Kasumi-1 (cell line): ENCODE measurements around the gene TBCE.

Experiments
- DNase-seq, 2 experiments: peaks; one replicate each; lab custom pipeline; 2025; lab: John Stamatoyannopoulos, UW

The TBCE gene, protein sequence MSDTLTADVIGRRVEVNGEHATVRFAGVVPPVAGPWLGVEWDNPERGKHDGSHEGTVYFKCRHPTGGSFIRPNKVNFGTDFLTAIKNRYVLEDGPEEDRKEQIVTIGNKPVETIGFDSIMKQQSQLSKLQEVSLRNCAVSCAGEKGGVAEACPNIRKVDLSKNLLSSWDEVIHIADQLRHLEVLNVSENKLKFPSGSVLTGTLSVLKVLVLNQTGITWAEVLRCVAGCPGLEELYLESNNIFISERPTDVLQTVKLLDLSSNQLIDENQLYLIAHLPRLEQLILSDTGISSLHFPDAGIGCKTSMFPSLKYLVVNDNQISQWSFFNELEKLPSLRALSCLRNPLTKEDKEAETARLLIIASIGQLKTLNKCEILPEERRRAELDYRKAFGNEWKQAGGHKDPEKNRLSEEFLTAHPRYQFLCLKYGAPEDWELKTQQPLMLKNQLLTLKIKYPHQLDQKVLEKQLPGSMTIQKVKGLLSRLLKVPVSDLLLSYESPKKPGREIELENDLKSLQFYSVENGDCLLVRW

GRCh38 chr1:235367000-235367908, at the start of gene TBCE:
Gene TBCE, plus strand, starts transcription at chr1:235367427. Its CDS starts 12,623 bp downstream, at chr1:235380050.
- peak; percentile 96 to 97 for DNase-seq

DNA sequence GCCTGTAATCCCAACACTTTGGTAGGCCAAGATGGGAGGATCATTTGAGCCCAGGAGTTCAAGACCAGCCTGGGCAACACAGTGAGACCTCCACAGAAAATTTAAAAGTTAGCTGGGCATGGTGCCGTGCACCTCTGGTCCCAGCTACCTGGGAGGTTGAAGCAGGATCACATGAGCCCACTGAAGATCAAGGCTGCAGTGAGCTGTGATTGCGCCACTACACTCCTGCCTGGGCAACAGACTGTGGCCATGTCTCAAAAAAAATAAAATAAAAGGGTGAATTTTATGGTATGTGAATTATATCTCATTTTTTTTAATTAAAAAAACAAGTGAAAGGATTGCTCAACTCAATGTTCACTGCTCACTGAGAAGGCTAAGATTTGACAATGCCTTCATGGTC, 48.0 kb upstream of the TBCE start:
- DNase-seq = no peak

- DNase-seq = no peak
Observed at GRCh38 chr1:235320521-235321179, 46.6 kb upstream of the TBCE start.

DNA sequence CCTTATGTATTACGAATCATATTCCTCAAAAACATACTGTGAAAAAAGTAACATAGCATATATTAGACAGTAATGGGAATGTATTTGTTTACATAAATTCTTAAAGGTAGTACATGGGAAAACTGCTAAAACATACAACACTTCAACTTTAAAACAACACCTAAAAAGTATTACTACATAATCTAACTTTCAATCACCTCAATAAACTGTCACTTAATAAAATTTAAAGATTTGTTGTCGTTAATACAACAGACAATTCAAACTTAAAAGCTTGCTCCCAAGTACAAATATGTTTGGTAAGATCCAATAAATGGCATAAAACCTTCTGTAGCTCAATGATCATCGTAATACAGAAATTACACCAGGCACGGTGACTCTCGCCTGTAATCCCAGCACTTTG, 42.9 kb upstream of the TBCE start:
- no peak for DNase-seq

DNA sequence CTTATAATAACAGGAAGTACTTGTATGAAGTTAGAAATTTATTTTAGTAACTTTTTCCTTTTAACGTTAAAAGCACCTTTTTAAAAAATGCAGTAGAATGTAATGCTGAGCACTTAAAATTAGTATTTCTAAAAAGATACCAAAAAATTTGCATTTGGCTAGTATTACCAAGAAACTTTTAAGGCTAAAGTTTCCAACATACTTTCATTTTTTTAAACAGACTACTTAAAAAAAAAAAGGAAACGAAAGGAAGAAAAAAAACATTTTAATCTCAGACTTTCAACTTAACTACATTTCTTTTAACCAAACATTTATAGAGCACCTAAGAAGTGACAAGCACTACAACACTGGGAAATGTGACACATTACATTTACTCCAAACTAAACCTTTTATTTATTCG, 42.1 kb upstream of the TBCE start:
- DNase-seq = no peak

- no peak for DNase-seq
Observed at GRCh38 chr1:235325854-235326253, 41.4 kb upstream of the TBCE start.

DNA sequence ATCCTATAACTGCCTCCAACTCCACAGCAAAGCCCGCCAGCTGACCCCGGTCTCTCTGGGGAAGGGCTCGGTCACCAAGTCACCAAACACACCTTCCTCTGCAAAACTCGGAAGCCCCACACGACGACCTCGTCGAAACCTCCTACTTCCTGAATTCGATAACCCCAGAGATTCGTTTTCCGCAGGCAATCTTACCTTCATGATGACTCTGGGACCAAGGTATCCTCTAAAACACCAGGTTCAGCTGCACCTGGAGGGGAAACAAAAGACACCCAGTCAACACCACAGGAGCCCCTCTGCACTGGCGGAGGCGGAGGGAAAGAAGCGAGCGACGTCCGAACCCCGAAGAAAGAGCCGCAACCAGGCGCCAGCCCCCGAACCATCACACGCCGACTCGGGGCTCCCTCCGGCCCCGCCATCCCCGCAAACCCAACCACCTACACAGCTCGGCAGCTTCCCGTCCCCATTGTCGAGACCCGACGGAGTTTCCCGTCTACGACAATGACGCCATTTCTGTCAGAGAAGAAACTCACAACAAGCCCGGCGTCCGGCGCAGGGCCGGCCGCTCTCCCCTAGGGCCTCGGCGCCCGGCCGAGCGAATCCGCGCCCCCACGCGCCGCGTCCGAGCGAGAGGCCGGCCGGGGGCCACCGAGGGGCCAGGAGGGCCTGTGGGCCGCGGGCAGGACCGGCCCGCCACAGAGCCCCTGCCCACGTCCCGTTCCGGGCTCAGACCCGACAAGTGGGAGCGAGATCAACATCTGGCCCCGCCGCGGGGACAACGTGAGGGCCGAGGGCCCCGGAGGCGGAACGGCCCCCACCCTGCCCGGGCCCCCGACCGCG, 40.3 kb upstream of the TBCE start:
- DNase-seq = peak; percentile 58 to 68

GRCh38 chr1:235327559-235328270, 39.5 kb upstream of the TBCE start, which contains the start of gene ARID4B:
Gene ARID4B, minus strand, starts transcription at chr1:235328179. Its CDS starts 1,260 bp downstream, at chr1:235326919.
- DNase-seq = peak in 1 of 2 experiments; percentile 61

GRCh38 chr1:235328271-235329138, 38.7 kb upstream of the TBCE start, which contains the start of gene GGPS1:
Gene GGPS1, plus strand, starts transcription at chr1:235328570. Its CDS starts 6,695 bp downstream, at chr1:235335265.
- DNase-seq = peak; percentile 99 to 100

DNA sequence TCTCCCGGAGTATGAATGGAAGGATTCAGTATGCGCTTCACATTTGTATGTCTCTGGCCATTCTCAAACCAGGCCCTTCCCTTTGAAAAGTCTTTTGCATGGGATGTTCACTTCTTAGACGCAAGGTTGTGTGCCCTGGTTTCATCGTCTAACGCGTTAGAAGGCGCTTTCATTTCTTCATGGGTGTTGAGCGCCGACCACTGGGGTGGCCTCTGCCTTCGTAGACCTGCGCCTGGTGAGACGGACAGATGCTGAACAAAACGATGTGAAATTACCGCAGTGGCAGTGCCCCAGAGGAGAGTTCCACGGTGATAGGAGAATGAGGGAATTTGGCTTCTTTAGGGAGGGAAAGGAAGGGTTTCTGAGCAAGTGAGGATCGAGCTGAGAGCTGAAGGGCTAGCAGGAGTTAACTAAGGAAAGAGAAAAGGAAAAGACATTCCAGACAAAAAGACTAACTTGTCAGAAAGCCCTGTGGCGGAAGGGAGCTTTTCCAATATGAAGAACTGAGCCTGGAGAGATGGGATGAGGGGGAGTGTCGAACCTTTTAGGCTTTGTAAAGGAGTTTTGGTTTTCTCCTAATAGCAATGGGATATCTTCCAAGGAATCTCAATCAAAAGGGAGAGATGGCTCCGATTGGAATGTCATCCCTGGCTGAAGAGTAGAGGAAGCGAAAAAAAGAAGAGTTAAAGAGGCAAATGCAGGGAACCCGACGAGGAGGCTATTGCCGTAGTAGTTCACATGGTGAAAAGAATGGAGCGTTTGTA, 37.9 kb upstream of the TBCE start:
- DNase-seq = peak in 1 of 2 experiments; percentile 66

- DNase-seq = no peak
Observed at GRCh38 chr1:235330918-235331285, 36.3 kb upstream of the TBCE start.

GRCh38 chr1:235331401-235331800, 35.8 kb upstream of the TBCE start:
- DNase-seq = no peak

GRCh38 chr1:235336903-235337302, 30.3 kb upstream of the TBCE start:
- DNase-seq = no peak

GRCh38 chr1:235339746-235340145, 27.5 kb upstream of the TBCE start:
- peak in 1 of 2 experiments; percentile 43 for DNase-seq

GRCh38 chr1:235341334-235341733, 25.9 kb upstream of the TBCE start:
- DNase-seq = no peak

GRCh38 chr1:235342039-235342438, 25.2 kb upstream of the TBCE start:
- DNase-seq = no peak

- DNase-seq = no peak
Observed at GRCh38 chr1:235342471-235342870, 24.8 kb upstream of the TBCE start.

DNA sequence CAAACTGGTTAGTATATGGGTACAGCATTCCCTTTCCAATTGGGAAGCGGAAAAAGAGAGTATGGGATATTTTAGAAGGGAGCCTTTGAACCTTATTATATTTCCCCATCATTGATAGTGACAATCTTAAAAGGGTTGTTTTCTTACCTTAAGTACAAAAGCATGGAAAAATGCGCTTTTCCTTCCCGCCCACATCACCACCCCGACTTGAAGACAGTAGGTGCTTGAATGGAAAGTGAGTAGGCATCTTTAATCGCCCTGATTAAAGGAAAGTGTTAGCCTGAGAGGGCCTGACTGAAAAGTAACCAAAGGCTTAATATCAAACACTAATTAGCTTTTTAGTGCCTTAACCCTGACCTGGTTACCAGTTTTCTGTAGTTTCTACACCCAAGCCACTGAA, 23.5 kb upstream of the TBCE start:
- no peak for DNase-seq

GRCh38 chr1:235351441-235351840, 15.8 kb upstream of the TBCE start:
- DNase-seq = no peak
